ENCODE data around the gene CEBPG. TPM values are rescaled to one million over a fixed set of nuclear protein-coding genes. Genes with fewer than 3 reads are reported as not detected.

Gene CEBPG
- total and polyA plus RNA-seq, 9 of the 15 experiments (the other 6 are each of a cell fraction or from before 2014, with no cell fraction given): 9.5 to 34.9 (median 30.9) TPM

DNA sequence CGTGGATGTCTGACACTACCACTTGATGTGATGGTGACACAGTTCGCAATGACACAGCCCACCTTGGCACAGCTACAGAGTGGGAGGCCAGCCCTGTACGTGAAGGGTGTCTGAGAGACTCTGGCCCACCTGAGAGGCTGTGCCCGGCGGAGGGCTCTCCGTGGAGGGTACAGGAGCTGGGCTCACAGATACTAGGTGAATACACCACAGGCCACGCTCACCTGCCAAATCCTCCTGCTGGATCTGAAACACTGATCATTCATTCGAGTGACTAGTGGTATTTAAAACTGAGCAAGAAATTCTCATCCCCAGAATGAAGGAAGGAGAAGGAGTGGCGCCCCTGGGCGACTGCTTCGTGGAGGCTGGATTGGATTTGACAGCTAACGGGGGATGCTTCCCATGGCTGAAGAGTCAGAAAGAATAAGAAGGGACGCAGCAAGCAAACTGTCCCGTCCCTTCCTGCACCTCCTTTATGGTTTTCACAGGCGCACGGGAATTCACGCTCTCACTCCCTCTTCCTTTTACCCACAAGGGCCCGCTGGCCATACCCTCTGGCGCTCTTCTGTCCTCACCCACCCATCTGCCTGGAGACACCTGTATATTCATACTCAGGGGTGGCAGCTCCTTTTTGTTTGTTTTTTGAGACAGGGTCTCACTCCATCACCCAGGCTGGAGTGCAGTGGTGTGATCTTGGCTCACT lies 25.0 kb downstream of the CEBPG start:
- POLR2A ChIA-PET: interaction anchor here (0.6 to 3.7 kb wide), 10 partner anchors 8 to 236 kb away, joined by 3 to 16 read pairs (median 4); no protein-coding TSS in a partner anchor
- H3K36me3 ChIP-seq (ENCODE audit: control insufficient read depth, insufficient read depth, low read length): no peaks in the 10 kb centered on the region
- H3K9me3 ChIP-seq (replicated peaks; ENCODE audit: control insufficient read depth, insufficient read depth, low read depth, low read length): no peaks in the 10 kb centered on the region
- WGBS (ENCODE audit: insufficient coverage, low coverage, missing lambda C conversion rate): 44% methylated on average over 17 of the region's 19 CpGs
- H4K20me1 ChIP-seq (replicated peaks; ENCODE audit: control insufficient read depth, insufficient read depth, low read length): peaks cover 27% of the 10 kb centered on the region
- no peak for TF ChIP-seq ETS2 (tag; IDR thresholded peaks at IDR 0.05; ENCODE audit: borderline replicate concordance, poor library complexity, severe bottlenecking)
- no peak for TF ChIP-seq HMG20B (CRISPR knock-in tag; IDR thresholded peaks at IDR 0.05)
- TF ChIP-seq HCFC1 (IDR thresholded peaks at IDR 0.05; ENCODE audit: low read depth, low read length): no peak
- TF ChIP-seq, protein P1, sequence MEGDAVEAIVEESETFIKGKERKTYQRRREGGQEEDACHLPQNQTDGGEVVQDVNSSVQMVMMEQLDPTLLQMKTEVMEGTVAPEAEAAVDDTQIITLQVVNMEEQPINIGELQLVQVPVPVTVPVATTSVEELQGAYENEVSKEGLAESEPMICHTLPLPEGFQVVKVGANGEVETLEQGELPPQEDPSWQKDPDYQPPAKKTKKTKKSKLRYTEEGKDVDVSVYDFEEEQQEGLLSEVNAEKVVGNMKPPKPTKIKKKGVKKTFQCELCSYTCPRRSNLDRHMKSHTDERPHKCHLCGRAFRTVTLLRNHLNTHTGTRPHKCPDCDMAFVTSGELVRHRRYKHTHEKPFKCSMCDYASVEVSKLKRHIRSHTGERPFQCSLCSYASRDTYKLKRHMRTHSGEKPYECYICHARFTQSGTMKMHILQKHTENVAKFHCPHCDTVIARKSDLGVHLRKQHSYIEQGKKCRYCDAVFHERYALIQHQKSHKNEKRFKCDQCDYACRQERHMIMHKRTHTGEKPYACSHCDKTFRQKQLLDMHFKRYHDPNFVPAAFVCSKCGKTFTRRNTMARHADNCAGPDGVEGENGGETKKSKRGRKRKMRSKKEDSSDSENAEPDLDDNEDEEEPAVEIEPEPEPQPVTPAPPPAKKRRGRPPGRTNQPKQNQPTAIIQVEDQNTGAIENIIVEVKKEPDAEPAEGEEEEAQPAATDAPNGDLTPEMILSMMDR (IDR thresholded peaks at IDR 0.05 in 2 of 3, conservative IDR thresholded peaks at IDR 0.05 in 1 of 3; ENCODE audit: insufficient read depth in 2 of 3, low read depth in 1 of 3, low read length in 3 of 3): 0 out of 6 replicates have a peak, but pooled peaks of 1 of the 3 experiments have one; percentile 28
- TF ChIP-seq GTF2F1 (IDR thresholded peaks at IDR 0.05; ENCODE audit: low read depth, low read length): no peak
- TF ChIP-seq ZC3H11A (IDR thresholded peaks at IDR 0.05; ENCODE audit: low read depth, low read length): no peak
- TF ChIP-seq HMG20A (CRISPR knock-in tag; conservative IDR thresholded peaks at IDR 0.05): no peak
- TF ChIP-seq, protein P2, sequence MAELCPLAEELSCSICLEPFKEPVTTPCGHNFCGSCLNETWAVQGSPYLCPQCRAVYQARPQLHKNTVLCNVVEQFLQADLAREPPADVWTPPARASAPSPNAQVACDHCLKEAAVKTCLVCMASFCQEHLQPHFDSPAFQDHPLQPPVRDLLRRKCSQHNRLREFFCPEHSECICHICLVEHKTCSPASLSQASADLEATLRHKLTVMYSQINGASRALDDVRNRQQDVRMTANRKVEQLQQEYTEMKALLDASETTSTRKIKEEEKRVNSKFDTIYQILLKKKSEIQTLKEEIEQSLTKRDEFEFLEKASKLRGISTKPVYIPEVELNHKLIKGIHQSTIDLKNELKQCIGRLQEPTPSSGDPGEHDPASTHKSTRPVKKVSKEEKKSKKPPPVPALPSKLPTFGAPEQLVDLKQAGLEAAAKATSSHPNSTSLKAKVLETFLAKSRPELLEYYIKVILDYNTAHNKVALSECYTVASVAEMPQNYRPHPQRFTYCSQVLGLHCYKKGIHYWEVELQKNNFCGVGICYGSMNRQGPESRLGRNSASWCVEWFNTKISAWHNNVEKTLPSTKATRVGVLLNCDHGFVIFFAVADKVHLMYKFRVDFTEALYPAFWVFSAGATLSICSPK (IDR thresholded peaks at IDR 0.05; ENCODE audit: borderline replicate concordance): no peak
- TF ChIP-seq NUFIP1 (IDR thresholded peaks at IDR 0.05; ENCODE audit: partially characterized antibody): no peak
- peaks cover 0 to 28% of the 10 kb centered on the region in 2 experiments; a peak in 2 of 5 replicates for H3K27me3 ChIP-seq (ENCODE audit: control insufficient read depth in 2 of 2, insufficient read depth in 2 of 2, low read length in 2 of 2)
- in situ Hi-C loops (cut with MboI) (no loop called here), intact Hi-C loops (cut with micrococcal nuclease) (no loop called here)
- peaks cover 0 to 54% of the 10 kb centered on the region in 2 experiments; a peak in 2 of 5 replicates for H3K4me1 ChIP-seq (replicated peaks in 1 of 2; ENCODE audit: control insufficient read depth in 2 of 2, insufficient read depth in 2 of 2, low read length in 2 of 2)
- H2AFZ ChIP-seq (ENCODE audit: low read depth, low read length): no peak overlapping the region
- no peak overlapping the region for H3K27ac ChIP-seq (ENCODE audit: extremely low read depth, low read depth, low read length)
- ATAC-seq: no peak
- no peak overlapping the region for H3K4me3 ChIP-seq
- CTCF ChIA-PET (ENCODE audit: low intra/inter-chr PET ratio): no interaction called here
- H3K9ac ChIP-seq (ENCODE audit: insufficient read depth in 1 of 2, low read depth in 2 of 2, low read length in 2 of 2): no peak overlapping the region
- no TSS peak for BruUV-seq (replicated peaks)
- no peaks in the 10 kb centered on the region for H3K9me1 ChIP-seq (ENCODE audit: control insufficient read depth, insufficient read depth, low read length)
- DNase-seq (ENCODE audit: extremely low read depth in 1 of 4, low spot score in 3 of 4): no peak
- no peak for FAIRE-seq
- H3K79me2 ChIP-seq (ENCODE audit: control insufficient read depth, insufficient read depth, low read length): no peaks in the 10 kb centered on the region
- H3K4me2 ChIP-seq (ENCODE audit: insufficient read depth, low read length): no peak overlapping the region

Data from K562 (cell line).